ENCODE results near the gene OR14C36.
"Not testable (repeated sequence)": the region's sequence is repeated elsewhere in the genome, so short reads cannot be mapped to it uniquely, and the experiment has no call there.

Gene OR14C36, protein sequence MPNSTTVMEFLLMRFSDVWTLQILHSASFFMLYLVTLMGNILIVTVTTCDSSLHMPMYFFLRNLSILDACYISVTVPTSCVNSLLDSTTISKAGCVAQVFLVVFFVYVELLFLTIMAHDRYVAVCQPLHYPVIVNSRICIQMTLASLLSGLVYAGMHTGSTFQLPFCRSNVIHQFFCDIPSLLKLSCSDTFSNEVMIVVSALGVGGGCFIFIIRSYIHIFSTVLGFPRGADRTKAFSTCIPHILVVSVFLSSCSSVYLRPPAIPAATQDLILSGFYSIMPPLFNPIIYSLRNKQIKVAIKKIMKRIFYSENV

DNA sequence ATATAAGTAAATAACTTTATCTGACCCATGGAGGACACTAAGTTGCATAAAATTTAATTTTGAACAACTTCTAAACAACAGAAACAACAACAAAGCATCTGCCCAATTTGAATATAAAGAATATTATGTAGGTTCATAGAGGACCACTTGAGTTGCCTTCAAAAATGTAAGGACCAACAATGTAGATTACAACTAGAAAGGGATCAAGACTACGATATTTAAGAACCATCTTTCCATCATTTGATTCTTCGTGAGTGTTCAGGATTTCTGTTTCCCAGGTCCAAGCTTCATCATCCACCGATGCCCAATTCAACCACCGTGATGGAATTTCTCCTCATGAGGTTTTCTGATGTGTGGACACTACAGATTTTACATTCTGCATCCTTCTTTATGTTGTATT is at the start of gene OR14C36:
OR14C36 (plus strand) TSS at position 301 of the 400 bp plus-strand sequence; CDS start at position 301, 0 bp downstream.
- DNase-seq: no peak

DNA sequence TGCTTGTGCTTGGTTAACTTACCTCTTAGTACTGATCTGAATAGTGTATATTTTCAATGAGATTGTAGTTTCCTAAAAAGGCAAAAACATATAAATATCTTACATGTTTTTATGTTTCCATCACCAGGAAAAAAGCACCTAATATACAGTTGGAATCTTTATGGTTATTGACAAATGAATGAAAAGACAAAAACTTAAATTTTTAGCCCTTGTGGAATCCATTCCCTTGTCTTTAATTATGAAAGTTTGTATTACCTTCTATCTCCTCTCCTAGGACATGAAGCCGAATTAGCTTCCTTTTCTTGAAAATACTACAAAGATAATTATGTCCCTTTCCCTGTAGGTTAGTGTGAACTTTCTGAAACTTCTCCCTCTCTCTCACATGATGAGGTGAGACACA is 45.3 kb upstream of the OR14C36 start, which contains the start of gene OR2T12:
OR2T12 (minus strand) TSS at position 101 of the 400 bp plus-strand sequence. CDS start 7,846 bp downstream, outside the sequence.
- no peak for DNase-seq

DNA sequence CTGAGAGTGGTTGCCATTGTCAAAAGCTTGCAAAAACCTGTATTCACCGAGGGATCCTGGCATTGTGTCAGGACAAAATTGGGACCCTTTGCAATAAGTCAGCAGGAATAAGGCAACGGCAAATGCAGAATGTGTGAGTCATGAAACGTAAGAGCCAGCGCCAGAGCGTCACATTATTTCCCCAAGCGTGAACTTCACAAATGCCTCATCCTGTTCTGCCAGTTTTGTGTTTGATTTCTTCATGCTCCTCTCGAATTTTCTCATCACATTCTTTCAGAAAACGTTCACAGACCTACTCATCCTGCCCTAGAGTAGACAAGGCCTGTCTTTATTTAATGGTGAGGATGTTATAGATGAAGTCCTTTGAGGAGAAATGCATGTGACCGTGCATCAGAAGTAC is 42.9 kb upstream of the OR14C36 start:
- not testable (repeated sequence) for DNase-seq

DNA sequence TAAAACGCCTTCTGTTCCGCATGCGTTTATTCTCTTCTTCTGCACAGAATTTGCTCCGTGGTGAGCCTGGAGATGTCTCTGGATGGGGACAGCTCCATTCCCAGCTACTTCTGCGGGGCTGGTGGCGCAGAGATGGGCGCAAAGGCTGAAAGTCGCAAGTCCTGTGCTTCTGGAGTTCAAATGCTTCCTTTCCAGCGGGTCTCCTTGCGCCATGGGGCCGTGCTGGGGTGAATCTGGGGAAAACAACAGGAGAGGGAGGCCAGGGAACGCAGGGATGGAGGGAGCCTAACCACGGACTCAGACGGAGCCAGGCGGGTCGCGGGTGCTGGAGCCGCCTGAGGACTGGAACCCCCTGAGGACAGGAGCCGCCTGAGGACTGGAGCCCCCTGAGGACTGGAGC is 42.5 kb upstream of the OR14C36 start:
- DNase-seq: no peak

DNA sequence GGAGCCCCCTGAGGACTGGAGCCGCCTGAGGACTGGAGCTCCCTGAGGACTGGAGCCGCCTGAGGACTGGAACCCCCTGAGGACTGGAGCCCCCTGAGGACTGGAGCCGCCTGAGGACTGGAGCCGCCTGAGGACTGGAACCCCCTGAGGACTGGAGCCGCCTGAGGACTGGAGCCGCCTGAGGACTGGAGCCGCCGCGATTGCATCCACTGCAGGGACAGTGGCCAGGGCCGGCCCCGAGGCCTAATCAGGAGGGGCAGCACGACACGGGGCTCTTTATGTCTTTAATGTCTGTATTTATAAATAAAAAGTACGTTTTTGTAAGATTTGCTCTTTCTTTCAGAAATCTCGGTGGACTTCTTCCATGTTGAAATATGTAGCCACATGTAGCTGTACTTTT is 41.8 kb upstream of the OR14C36 start:
- DNase-seq: not testable (repeated sequence)

DNA sequence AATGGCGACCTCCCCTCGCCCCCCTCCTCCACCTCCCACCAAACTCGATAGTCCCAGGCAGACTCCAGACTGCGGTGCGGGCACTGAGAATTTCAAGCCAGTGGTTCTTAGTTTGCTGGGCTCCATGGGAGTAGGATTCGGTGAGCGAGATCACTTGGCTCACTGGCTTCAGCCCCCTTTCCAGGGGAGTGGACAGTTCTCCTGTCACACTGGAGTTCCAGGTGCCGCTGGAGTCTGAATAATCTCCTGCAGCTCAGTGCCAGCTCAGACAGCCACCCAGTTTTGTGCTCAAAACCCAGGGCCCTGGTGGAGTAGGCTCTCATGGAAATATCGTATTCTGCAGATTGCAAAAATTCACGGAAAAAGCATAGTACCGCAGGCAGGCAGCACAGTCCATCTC is 31.8 kb upstream of the OR14C36 start:
- no peak for DNase-seq

DNA sequence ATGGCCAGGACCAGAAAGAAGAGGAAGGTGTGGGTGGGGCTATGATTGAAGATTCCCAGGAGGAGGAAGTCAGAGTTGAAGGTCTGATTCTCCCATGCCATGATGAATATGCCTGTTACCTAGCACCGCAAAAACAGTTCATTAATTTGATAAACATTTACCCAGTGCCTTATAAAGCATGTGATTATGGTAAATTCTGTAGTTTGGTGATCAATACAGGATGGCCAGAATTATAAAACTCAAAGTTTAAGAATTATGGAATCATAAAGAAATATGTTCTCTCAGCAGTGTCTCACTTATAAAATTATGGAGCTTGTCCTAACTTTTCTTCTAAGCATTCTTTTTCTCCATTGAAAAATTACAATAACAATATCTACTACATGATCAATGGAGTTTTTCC is 24.1 kb upstream of the OR14C36 start, which contains the start of gene OR2M7:
OR2M7 (minus strand) TSS at position 101 of the 400 bp plus-strand sequence; CDS start at position 101, 0 bp downstream.
- no peak for DNase-seq

DNA sequence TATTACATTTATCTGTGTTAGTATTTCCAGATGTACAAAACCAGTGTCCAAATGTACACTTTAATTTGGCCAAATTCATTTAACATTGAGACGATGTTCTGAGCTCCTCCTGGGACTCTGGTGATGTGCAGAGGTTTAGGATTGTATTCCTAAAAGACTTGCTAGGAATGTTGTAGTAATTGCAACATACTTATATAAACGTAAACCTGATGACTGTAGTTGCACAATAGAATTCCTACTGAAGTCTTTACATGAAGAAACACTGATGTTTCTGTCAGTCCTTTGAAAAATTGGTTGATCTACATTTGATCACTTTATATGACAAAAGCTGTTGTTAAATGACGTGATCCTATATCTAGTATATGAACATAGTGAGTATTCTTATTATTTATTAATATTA is 5.1 kb upstream of the OR14C36 start:
- no peak for DNase-seq

DNA sequence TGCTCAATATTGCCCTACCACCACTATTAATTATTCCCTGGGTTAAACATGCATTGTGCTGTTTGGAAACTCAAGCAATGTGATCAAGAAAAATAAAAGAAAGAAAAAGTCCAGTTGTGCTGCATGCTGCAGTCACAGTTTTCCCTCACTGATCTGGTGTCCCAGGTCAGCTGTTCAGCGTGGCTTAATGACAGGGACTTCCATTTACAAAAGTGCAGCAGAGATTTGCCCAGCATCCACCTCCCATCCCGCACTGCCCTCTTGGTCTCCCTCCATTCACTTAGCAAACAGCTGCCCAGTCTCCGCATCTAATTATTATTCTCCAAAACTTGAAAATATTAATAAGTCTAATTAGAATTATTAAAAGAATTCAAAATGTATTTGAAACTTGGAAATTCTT is 10.8 kb downstream of the OR14C36 start:
- DNase-seq: no peak

DNA sequence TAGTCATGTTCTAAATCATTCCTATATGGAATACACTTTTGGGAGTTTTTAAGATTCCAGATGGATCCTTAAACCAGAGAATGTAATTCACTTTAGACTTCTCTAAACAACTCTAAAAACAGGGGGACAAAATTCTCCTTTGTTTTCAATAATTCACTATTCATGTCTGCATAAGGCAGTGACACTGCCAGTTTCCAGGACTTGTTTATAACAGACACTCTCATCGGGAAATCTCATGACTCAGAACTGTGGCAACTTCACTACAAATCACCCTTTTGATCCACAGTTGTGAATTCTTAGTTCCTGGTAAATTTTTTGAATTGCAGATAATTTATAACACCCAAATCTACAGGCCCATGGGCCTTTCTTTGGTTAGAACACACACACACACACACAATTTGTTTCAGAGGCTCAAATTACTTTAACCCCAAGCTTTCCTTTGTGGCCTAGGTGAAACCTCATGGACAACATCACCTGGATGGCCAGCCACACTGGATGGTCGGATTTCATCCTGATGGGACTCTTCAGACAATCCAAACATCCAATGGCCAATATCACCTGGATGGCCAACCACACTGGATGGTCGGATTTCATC is 12.6 kb downstream of the OR14C36 start, which contains the start of gene OR2T4:
OR2T4 (plus strand) TSS at position 545 of the 595 bp plus-strand sequence; CDS start at position 545, 0 bp downstream.
- no peak for DNase-seq

DNA sequence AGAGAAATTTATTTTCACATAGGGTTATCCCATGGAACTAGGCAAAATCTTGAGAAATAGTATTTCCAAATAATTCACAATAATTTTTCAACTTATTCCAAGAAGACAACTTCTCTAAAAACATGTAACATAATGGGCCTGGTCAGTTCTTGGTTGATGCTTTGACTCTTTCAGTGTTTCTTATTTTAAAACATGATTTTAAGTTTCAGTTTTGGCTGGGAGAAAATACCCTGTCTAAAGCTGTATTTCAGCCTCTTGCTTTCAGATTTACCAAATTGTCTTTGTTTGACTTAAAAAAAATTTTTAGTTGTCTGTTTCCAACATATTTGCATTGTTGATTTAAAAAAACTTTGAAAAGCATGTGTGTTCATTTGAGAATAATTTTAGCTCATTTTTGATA is 18.0 kb downstream of the OR14C36 start:
- no peak for DNase-seq

DNA sequence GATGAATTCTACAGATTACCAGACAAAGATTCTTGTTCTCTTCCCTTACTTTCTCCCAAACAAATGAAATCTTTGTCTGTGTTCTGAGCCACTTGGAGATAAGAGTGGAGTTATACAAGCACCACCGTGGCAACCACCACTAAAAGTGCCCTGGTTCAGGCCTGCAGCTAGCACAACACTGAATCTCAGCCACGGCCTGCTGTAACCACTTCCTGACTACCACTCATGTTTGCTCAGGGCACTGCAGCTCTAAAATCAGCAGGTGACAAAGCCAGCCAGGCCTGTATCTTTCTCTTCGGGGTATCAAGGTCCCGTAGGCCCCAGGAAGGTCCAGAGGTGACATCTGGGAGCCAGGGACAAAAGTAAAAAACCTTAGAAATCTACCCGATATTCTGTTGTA is 23.8 kb downstream of the OR14C36 start:
- no peak for DNase-seq

DNA sequence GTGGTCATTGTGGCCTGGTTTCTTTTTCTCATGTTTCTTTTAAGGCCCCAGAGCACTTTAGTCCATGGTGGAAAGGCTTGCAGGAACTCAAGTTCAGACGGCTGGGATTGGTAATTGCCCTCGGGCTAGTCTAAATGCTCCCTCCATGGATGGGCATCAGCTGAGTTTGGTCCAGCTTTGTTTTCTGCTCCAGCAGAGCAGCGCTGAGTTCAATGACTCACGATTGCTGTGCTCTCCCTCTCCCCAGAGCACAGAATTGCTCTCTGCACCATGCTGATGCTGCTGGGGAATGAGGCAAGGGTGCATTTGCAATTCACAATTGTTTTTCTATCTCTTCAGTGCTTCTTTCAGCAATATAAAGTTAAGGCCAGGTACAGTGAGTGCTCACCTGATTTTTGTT is 25.2 kb downstream of the OR14C36 start:
- DNase-seq: no peak

DNA sequence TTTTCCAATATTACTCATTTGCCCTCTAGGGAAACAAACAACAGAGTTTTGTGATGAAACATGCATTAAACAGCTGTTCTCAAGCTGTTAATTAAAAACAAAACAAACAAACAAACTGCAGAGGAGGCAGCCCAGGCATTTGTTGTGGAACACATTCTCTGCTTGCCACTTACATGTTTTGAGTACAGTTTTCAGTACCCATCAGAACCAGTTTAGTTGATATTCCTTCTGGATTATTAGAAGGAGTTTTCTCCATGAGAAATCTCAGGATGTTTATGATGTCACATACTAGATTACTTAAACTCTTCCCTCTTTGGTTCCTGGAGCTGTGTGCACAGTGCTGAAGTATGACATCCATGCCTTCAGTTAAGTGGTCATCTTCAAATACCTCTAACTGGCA is 26.9 kb downstream of the OR14C36 start, which contains the start of gene OR2T6:
OR2T6 (plus strand) TSS at position 301 of the 400 bp plus-strand sequence. CDS start 11,863 bp downstream, outside the sequence.
- DNase-seq: no peak

DNA sequence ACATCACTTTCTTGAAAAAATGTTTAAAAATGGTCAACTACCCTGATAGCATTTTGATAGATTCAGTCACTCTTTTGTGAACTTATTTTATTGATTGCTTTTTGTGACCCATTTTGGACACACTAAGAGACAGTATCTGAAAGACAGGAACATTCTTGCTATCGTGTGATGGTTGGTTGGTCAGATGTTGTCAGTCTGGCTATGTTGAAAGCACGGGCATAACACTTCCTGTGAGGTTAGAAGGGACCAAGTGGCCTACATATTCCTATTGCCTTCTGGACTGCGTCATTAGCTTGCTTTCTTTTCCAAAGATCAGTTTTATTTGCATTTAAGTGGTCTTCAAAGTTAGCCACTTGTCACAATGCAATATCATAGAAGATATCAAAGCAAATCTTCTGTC is 28.3 kb downstream of the OR14C36 start:
- DNase-seq: no peak

DNA sequence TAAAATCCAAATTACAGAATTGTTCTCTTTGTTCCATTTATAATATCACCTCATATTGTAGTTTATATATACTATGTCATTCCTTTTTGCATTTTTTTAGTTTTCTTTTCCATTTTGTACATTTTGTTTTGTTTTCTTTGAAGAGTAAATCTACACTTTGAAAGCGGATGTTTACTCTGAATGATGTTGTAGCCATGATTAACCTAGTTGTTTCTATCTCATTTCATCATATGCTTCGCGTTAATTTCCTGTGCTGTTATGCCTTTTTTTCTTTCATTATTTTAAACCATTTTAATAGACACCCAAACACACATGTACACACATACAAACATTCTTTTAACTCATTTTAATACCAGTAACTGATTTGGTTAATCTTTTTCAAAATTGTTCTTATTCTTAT is 32.3 kb downstream of the OR14C36 start:
- no peak for DNase-seq

DNA sequence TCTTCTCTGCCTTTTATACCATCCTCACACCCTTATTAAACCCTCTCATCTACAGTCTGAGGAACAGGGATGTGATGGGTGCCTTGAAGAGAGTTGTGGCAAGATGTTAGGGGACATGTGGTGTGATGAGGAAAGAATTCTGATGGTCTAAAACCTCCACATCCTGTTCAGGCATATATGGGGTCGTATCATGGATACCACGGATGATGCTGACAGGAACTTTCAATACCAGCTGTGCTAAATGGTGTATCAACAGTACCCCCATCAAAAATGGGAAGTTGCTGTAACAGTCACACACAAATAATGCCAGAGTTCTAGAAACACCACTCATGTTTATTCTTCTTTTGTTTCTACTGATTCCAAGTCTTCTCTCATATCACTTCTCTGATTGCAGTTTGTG is 39.9 kb downstream of the OR14C36 start:
- DNase-seq: no peak

DNA sequence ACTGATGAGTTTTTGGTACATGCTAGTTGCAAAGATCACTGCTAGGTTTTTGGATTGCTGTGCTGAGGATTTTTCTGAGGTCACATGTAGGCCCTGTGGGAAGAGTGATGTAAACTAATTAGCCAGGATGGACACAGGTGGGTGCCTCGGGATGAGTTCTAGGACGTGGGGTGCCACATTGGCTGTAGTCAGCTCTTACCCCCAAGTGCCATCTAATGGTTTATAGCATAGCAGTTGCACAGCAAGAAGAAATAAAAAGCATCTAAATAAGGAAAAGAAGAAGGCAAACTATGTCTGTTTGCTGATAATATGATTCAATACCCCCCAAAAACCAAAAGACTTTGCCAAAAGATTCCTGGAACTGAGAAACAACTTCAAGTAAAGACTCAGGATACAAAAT is 44.5 kb downstream of the OR14C36 start:
- DNase-seq: no peak
